Heart right ventricle (tissue), 16 donors: Measurements from ENCODE around the gene C9orf43. TPM values are rescaled to one million over a fixed set of nuclear protein-coding genes. Genes with fewer than 3 reads are reported as not detected.

ENCODE experiments used
- ATAC-seq, 8 donors: fragments of 200-7000 bp; cut with Tn5 transposase; one replicate each; pipeline ENCODE4 v1.9.1; 2020; ENCODE audit warnings: mild to moderate bottlenecking in 8 of 8, moderate library complexity in 8 of 8, moderate number of reproducible peaks in 1 of 8
- DNase-seq, 2 donors: peaks; one replicate each; pipeline ENCODE4 v3.0.0-alpha.2; 2020
- H3K27ac ChIP-seq, 10 donors: fragments of 200-600 bp; sonication (generic) in 2 of 10; one replicate each; pipeline versions ENCODE4 v1.5.0 to v1.8.0; 2020 to 2022; ENCODE audit warnings: mild to moderate bottlenecking in 3 of 10
- H3K27me3 ChIP-seq, 7 donors: fragments of 200-600 bp; one replicate each; pipeline ENCODE4 v1.8.0; 2021 to 2022; ENCODE audit warnings: mild to moderate bottlenecking in 2 of 7
- H3K36me3 ChIP-seq, 9 donors: fragments of 200-600 bp; sonication (generic) in 1 of 9; one replicate each; pipeline versions ENCODE4 v1.5.0 to v1.8.0; 2020 to 2022; ENCODE audit warnings: mild to moderate bottlenecking in 2 of 9
- H3K4me1 ChIP-seq, 9 donors: fragments of 200-600 bp; sonication (generic) in 1 of 9; one replicate each; pipeline versions ENCODE4 v1.5.0 to v1.8.0; 2020 to 2022; ENCODE audit warnings: mild to moderate bottlenecking in 4 of 9
- H3K4me3 ChIP-seq, 10 donors: fragments of 200-600 bp; sonication (generic) in 2 of 10; one replicate each; pipeline versions ENCODE4 v1.5.0 to v1.8.0; 2020 to 2022; ENCODE audit warnings: mild to moderate bottlenecking in 7 of 10, moderate library complexity in 2 of 10
- H3K9me3 ChIP-seq, 11 donors: fragments of 200-600 bp in 10 of 11; sonication (generic) in 2 of 11; one replicate each; pipeline versions ENCODE4 v1.5.0 to v1.8.0; 2013 to 2022; ENCODE audit warnings: mild to moderate bottlenecking in 2 of 11, control low read depth in 1 of 11, moderate library complexity in 1 of 11
- WGBS, 2 donors: extraction: QIAGEN DNeasy Blood & Tissue Kit; methylation state at CpG; one replicate each; pipeline ENCODE4 v1.1.7; 2013; ENCODE audit warnings: inconsistent platforms in 1 of 2; 5-methylcytosine and 5-hydroxymethylcytosine counted together
- intact Hi-C, 10 donors: fragments of 100-400 bp; cut with DNase I; formaldehyde crosslinking; loops; one replicate each; pipeline versions ENCODE4 v1.11.1 to v1.14.2; 2022
- polyA plus RNA-seq, 2 donors: library from polyadenylated mRNA; stranded (reverse); fragments of 200-250 nt; gene quantifications; one replicate each; pipeline ENCODE4 v1.2.3, GENCODE V29; 2013
- total RNA-seq, 10 donors: library from RNA; stranded (reverse); fragmentation: NEBNext Ultra II Directional in 3 of 10; extraction: Animal tissue kit (Norgen Biotek cat#: 25700) in 3 of 10; gene quantifications; one replicate each; pipeline versions ENCODE4 v1.2.1 to v1.2.4, GENCODE V29; 2021 to 2023
- TF ChIP-seq, protein P1 (sequence below), 9 donors: fragments of 200-600 bp; sonication (generic) in 2 of 9; IDR thresholded peaks; one replicate each; pipeline versions ENCODE4 v1.5.0 to v1.8.0; 2021 to 2022; ENCODE audit warnings: antibody characterized with exemption in 9 of 9, mild to moderate bottlenecking in 5 of 9, moderate library complexity in 1 of 9
- donor health status: Arrhythmogenic right ventricular cardiomyopathy.
- donor health status: ischemic (EF 13 %, LVEDD 7.1; RV severe dilation, severe dysfunction).
- donor health status: healthy with polysubstance abuse.
- donor health status: DM: no; HTN: yes; CAD: no.
- donor health status: DM: no; HTN: no; CAD: no.
- donor health status: ischemic (EF 25% LVEDD 6.9; RV normal size, moderate dysfunction).
- donor health status: ischemic (EF 25% LVEDD 5.7; RV mildly dilated, moderate dysfunction).
- donor health status: healthy.
- donor health status: DM: yes; HTN: yes; CAD: no.
- donor health status: Ischemic cardiomyopathy.
- donor health status: ischemic (EF 35%, LVEDD 5.7; RV mildly dilated, moderate dysfunction).
- donor health status: nonischemic (EF 11% LVEDD 7.7; RV severe dilation, severe dysfunction).
- donor health status: DM: yes; HTN: yes; CAD: no.
- donor health status: PGD.
- donor health status: ischemic (EF 29% LVEDD 5.4; RV normal size, mild dysfunction).
- donor health status: nonischemic (EF 23%, LVEDD 6.1; RV moderate dilation, normal function).

Gene C9orf43
- total and polyA plus RNA-seq, 12 donors = 0.06 to 1.1 (median 0.28) TPM; not detected in 2

DNA sequence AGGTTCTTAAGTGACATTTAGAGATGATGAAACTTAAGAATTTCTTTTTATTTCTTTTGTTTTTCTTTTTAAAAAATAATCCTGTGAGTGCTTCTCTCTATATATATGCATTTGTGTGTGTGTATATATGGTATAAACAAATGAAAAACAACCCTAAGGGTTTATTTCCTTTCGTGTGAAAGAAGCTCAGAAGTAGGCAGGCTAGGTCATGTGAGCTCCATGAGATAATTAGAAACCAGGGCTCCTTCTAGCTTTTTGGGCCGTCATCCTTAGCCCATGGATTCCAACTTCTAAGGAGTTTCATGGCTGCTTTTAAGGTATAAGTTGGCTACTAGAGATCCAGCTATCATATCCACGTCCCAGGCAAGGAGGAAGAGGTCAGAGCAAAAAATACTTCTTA is 11.2 kb downstream of the C9orf43 start:
- no peaks in the 10 kb centered on the region for H3K27me3 ChIP-seq
- WGBS, 2 donors = 72 to 81% methylated on average over 3 of the region's 3 CpGs
- TF ChIP-seq, protein P1, sequence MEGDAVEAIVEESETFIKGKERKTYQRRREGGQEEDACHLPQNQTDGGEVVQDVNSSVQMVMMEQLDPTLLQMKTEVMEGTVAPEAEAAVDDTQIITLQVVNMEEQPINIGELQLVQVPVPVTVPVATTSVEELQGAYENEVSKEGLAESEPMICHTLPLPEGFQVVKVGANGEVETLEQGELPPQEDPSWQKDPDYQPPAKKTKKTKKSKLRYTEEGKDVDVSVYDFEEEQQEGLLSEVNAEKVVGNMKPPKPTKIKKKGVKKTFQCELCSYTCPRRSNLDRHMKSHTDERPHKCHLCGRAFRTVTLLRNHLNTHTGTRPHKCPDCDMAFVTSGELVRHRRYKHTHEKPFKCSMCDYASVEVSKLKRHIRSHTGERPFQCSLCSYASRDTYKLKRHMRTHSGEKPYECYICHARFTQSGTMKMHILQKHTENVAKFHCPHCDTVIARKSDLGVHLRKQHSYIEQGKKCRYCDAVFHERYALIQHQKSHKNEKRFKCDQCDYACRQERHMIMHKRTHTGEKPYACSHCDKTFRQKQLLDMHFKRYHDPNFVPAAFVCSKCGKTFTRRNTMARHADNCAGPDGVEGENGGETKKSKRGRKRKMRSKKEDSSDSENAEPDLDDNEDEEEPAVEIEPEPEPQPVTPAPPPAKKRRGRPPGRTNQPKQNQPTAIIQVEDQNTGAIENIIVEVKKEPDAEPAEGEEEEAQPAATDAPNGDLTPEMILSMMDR (IDR thresholded peaks at IDR 0.05) = no peak
- ATAC-seq (no peak), DNase-seq (no peak)
- intact Hi-C loops = no loop called here
- no peak overlapping the region for H3K27ac ChIP-seq
- no peak overlapping the region for H3K4me3 ChIP-seq
- no peaks in the 10 kb centered on the region for H3K36me3 ChIP-seq
- H3K4me1 ChIP-seq = peaks cover 0 to 3% (median 0%) of the 10 kb centered on the region in 9 donors
- H3K9me3 ChIP-seq = no peaks in the 10 kb centered on the region

DNA sequence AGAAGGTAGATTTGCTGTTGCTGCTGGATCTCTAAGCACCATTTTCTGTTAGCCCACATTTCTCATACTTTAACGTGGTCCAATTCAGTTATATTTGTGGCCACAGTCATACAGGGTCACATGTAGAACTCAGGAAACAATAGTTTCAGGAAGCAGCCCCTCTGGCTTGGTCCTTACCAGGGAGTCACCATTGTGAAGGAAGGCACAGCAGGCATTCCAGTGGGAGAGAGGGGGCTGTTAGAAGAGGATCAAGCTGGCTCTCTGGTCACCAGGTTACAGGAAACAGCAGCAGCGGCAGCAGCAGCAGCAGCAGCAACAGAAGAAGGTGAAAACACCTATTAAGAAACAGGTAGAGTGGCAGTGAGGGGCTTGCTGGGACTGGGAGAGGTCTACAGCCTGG is 14.5 kb downstream of the C9orf43 start:
- Histone ChIP-seq H3K4me1 (no peaks in the 10 kb centered on the region), H3K9me3 (no peaks in the 10 kb centered on the region), H3K36me3 (no peaks in the 10 kb centered on the region), H3K27ac (no peak overlapping the region), H3K4me3 (no peak overlapping the region), H3K27me3 (no peaks in the 10 kb centered on the region)
- ATAC-seq = no peak
- intact Hi-C loops = no loop called here
- DNase-seq = no peak
- TF ChIP-seq, protein P1 (IDR thresholded peaks at IDR 0.05) = no peak
- 46 to 54% methylated on average over 2 of the region's 2 CpGs for WGBS, 2 donors

DNA sequence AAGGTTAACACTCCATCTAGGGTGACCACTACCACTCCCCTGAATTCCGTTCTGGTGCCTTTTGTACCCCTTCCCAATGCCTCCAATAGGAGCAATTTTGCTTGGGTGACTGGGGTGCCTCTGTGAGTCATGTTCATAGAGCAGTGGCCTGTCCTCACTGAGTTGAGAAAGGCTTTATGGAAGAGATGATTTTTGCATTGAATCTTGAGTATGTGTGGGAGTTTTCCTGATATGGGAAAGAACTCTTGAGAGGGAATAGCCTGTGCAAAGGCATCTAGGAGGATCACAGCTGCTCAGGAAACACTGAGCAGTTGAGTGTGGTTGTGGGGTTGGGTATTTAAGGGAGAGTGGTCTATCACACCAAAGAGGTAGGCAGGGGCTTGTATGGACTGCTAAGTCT is 16.2 kb downstream of the C9orf43 start:
- DNase-seq (no peak), ATAC-seq (no peak)
- Histone ChIP-seq H3K36me3 (no peaks in the 10 kb centered on the region), H3K9me3 (no peaks in the 10 kb centered on the region), H3K27me3 (no peaks in the 10 kb centered on the region), H3K4me3 (no peak overlapping the region), H3K27ac (no peak overlapping the region), H3K4me1 (no peaks in the 10 kb centered on the region)
- intact Hi-C loops = no loop called here
- TF ChIP-seq, protein P1 (IDR thresholded peaks at IDR 0.05) = no peak
- WGBS, 2 donors = 80 to 86% methylated on average over 1 of the region's 1 CpG

DNA sequence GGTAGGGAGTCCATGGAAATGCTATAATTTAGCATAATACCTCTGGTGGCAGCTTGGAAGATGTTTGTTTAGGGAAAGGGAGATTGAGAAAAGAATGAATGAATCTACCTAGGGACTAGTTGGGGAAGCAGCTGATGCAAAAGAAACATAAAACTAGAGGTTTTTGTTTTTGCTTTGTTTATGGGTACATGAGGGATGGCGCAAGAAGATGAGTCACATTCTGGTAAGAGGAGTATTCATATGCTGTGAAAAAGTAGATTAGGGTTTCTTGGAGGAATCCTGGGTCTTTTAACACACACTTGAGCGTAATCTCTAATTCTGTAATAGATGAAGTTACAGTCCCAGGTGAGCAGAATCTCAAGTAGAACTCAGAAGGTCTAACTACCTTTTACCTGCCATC is 17.1 kb downstream of the C9orf43 start:
- Histone ChIP-seq H3K27me3 (no peaks in the 10 kb centered on the region), H3K4me1 (no peaks in the 10 kb centered on the region), H3K9me3 (no peaks in the 10 kb centered on the region), H3K27ac (no peak overlapping the region), H3K4me3 (no peak overlapping the region), H3K36me3 (no peaks in the 10 kb centered on the region)
- intact Hi-C loops = no loop called here
- WGBS, 2 donors = 97 to 98% methylated on average over 2 of the region's 2 CpGs
- ATAC-seq = no peak
- TF ChIP-seq, protein P1 (IDR thresholded peaks at IDR 0.05) = no peak
- DNase-seq = no peak
